Measurements from ENCODE around the gene CREB3L4.

DNA sequence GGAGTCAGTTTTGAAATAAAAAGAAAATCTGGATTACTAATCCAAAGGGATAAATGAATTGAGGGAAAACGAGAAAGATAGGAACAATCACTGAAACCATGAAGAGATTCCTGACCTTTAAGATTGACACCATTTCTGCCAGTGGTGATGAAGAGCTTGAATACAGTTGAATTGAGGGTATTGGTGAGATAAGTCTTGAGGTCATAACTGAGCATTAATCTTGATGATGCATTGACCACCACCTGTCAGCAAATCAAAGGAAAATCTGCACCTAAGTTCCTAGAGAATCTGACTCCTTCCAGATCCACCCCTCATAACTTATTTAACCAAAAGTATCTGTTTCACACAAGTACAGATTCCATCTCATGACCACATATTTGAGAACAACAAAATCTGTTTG lies 44.4 kb downstream of the CREB3L4 start:
- TF ChIP-seq, protein P1, sequence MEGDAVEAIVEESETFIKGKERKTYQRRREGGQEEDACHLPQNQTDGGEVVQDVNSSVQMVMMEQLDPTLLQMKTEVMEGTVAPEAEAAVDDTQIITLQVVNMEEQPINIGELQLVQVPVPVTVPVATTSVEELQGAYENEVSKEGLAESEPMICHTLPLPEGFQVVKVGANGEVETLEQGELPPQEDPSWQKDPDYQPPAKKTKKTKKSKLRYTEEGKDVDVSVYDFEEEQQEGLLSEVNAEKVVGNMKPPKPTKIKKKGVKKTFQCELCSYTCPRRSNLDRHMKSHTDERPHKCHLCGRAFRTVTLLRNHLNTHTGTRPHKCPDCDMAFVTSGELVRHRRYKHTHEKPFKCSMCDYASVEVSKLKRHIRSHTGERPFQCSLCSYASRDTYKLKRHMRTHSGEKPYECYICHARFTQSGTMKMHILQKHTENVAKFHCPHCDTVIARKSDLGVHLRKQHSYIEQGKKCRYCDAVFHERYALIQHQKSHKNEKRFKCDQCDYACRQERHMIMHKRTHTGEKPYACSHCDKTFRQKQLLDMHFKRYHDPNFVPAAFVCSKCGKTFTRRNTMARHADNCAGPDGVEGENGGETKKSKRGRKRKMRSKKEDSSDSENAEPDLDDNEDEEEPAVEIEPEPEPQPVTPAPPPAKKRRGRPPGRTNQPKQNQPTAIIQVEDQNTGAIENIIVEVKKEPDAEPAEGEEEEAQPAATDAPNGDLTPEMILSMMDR (conservative IDR thresholded peaks at IDR 0.05) = no peak
- TF ChIP-seq EZH2 (IDR thresholded peaks at IDR 0.05; ENCODE audit: low read depth) = no peak
